Effector memory CD4-positive, alpha-beta T cell (primary cell): ENCODE data around the gene LRRC9.
"Not testable (repeated sequence)": the region's sequence is repeated elsewhere in the genome, so short reads cannot be mapped to it uniquely, and the experiment has no call there.

Experiments
- DNase-seq, 3 donors: peaks; one replicate each; pipeline ENCODE4 v3.0.0-alpha.2; 2020
- H3K27ac ChIP-seq: 2 replicates; pipeline ENCODE4 v1.7.0; 2013; ENCODE audit warnings: mild to moderate bottlenecking, low read length, moderate library complexity; ENCODE audit not compliant: insufficient read depth, poor library complexity, severe bottlenecking
- H3K27me3 ChIP-seq: replicated peaks from 2 replicates; pipeline ENCODE4 v1.7.0; 2013; ENCODE audit warnings: mild to moderate bottlenecking, low read length; ENCODE audit not compliant: insufficient read depth, control insufficient read depth, poor library complexity, severe bottlenecking
- H3K36me3 ChIP-seq: 2 replicates; pipeline ENCODE4 v1.7.0; 2013; ENCODE audit warnings: mild to moderate bottlenecking, low read length, moderate library complexity; ENCODE audit not compliant: control insufficient read depth, insufficient read depth
- H3K4me1 ChIP-seq: 2 replicates; pipeline ENCODE4 v1.7.0; 2013; ENCODE audit warnings: low read length, mild to moderate bottlenecking; ENCODE audit not compliant: control insufficient read depth, insufficient read depth, poor library complexity, severe bottlenecking
- H3K4me3 ChIP-seq: 2 replicates; pipeline ENCODE4 v1.7.0; 2013; ENCODE audit warnings: low read length, low read depth, mild to moderate bottlenecking; ENCODE audit not compliant: insufficient read depth, poor library complexity, severe bottlenecking
- H3K9me3 ChIP-seq: 2 replicates; pipeline ENCODE4 v1.7.0; 2013; ENCODE audit warnings: mild to moderate bottlenecking, low read length, moderate library complexity; ENCODE audit not compliant: control insufficient read depth

LRRC9 gene

DNA sequence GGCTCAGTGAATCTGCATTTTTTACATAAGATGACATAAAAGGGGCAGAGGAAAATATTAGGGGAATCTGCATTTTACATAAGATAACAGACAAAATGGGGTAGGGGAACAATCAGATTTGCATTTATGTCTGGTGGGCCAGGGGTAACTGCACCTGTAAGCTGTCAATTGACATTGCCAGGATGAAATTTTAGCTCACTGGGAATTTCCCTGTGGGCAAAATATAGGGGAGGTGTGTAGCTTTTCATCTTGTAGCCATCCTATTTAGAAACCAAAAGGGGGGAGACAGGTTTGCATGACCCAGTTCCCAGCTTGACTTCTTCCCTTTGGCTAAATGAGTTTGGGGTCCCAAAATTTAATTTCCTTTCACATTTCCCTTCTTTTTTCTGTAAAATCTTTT is 175.3 kb downstream of the LRRC9 start:
- H3K27ac ChIP-seq: no peak overlapping the region
- H3K4me3 ChIP-seq: no peak overlapping the region
- no peak for DNase-seq
- no peaks in the 10 kb centered on the region for H3K27me3 ChIP-seq
- peaks cover 7% of the 10 kb centered on the region for H3K4me1 ChIP-seq
- no peaks in the 10 kb centered on the region for H3K36me3 ChIP-seq
- no peaks in the 10 kb centered on the region for H3K9me3 ChIP-seq

GRCh38 chr14:60095781-60096450 is 176.0 kb downstream of the LRRC9 start:
- Histone ChIP-seq H3K9me3 (no peaks in the 10 kb centered on the region), H3K4me3 (no peak overlapping the region), H3K36me3 (no peaks in the 10 kb centered on the region), H3K27ac (no peak overlapping the region), H3K27me3 (no peaks in the 10 kb centered on the region), H3K4me1 (peaks cover 7% of the 10 kb centered on the region)
- no peak for DNase-seq

DNA sequence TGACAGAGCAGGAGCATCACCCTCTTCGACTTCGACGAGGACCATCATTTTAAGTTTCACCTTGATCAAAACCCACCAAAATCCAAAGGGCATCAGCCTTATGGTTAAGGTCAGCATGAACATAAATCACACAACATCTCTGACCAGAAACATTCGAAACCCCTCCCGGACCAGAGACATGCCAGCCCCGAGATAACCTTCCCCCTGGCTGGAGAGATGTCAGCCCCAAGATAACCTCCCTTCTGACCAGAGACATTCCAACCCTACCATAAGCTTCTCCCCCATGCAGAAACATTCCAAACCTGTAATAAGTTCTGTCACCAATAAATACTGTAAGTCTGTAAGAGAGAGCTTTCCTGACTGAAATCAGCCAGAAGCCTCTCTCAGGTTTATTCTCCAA is 178.0 kb downstream of the LRRC9 start:
- DNase-seq: no peak
- Histone ChIP-seq H3K4me1 (peaks cover 4% of the 10 kb centered on the region), H3K36me3 (no peaks in the 10 kb centered on the region), H3K27me3 (no peaks in the 10 kb centered on the region), H3K4me3 (no peak overlapping the region), H3K27ac (no peak overlapping the region), H3K9me3 (no peaks in the 10 kb centered on the region)

DNA sequence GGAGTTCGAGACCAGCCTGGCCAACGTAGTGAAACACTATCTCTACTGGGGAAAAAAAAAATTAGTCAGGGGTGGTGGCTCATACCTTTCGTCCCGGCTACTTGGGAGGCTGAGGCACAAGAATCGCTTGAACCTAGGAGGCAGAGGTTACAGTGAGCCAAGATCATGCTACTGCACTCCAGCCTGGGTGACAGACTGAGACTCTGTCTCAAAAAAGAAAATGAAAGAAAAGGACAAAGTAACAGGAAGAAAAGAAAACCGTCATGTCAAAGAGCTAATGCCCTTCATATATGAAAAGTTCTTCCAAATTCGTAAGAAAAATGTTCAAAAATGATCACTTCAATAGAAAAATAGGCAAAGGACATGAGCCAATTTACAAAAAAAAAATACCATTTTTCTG is 179.9 kb downstream of the LRRC9 start:
- not testable (repeated sequence) for H3K4me1 ChIP-seq, H3K9me3 ChIP-seq, H3K27ac ChIP-seq, DNase-seq, H3K36me3 ChIP-seq, H3K4me3 ChIP-seq, H3K27me3 ChIP-seq

DNA sequence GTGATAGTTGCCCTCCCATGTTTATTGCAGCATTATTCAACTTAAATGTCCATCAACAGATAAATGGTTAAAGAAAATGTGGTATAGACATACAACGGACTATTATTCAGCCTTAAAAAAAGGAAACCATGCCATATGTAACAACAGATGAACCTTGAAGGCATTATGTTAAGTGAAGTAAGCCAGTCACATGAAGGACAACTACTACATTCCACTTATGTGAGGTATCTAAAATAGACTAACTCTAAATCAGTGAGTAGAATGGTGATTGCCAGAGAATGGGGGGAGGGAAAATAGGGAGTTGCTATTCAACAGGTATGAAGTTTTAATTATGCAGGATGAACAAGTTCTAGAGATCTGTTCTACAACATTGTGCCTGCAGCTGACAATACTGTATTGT is 181.8 kb downstream of the LRRC9 start:
- Histone ChIP-seq H3K27ac (no peak overlapping the region), H3K9me3 (no peaks in the 10 kb centered on the region), H3K4me3 (no peak overlapping the region), H3K27me3 (no peaks in the 10 kb centered on the region), H3K36me3 (no peaks in the 10 kb centered on the region), H3K4me1 (no peaks in the 10 kb centered on the region)
- no peak for DNase-seq

- DNase-seq: no peak
- no peaks in the 10 kb centered on the region for H3K36me3 ChIP-seq
- H3K4me1 ChIP-seq: no peaks in the 10 kb centered on the region
- no peaks in the 10 kb centered on the region for H3K9me3 ChIP-seq
- H3K4me3 ChIP-seq: no peak overlapping the region
- H3K27me3 ChIP-seq: no peaks in the 10 kb centered on the region
- no peak overlapping the region for H3K27ac ChIP-seq
Observed at GRCh38 chr14:60102389-60102788, 182.4 kb downstream of the LRRC9 start.

DNA sequence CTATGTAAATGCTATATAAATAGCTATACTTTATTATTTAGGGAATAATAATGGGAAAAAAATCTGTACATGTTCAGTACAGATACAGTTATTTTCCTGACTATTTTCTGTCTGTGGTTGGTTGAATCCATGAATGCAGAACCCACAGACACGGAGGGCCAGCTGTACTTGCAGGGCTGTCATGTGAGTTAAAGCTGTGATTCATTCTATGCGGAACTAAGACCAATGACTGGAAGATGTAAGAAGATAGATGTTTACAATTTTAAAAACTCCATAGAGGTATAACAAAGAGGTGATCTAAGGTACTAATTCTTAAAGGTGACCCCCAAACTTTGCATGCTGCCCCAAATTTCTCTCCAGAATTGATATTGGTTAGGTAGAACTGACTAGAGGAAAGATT is 186.4 kb downstream of the LRRC9 start:
- H3K4me1 ChIP-seq: no peaks in the 10 kb centered on the region
- DNase-seq: no peak
- no peak overlapping the region for H3K27ac ChIP-seq

GRCh38 chr14:60107477-60107876 is 187.5 kb downstream of the LRRC9 start:
- no peaks in the 10 kb centered on the region for H3K9me3 ChIP-seq
- H3K27ac ChIP-seq: no peak overlapping the region
- H3K27me3 ChIP-seq: no peaks in the 10 kb centered on the region

More for the DNA sequence above, 186.4 kb downstream of the LRRC9 start:
- Histone ChIP-seq H3K27me3 (no peaks in the 10 kb centered on the region), H3K36me3 (peaks cover 5% of the 10 kb centered on the region), H3K9me3 (no peaks in the 10 kb centered on the region), H3K4me3 (no peak overlapping the region)

GRCh38 chr14:60111732-60112131 is 191.8 kb downstream of the LRRC9 start:
- Histone ChIP-seq H3K27me3 (no peaks in the 10 kb centered on the region), H3K36me3 (peaks cover 16% of the 10 kb centered on the region), H3K4me3 (no peak overlapping the region), H3K4me1 (no peaks in the 10 kb centered on the region), H3K9me3 (no peaks in the 10 kb centered on the region), H3K27ac (no peak overlapping the region)
- DNase-seq: no peak

More at GRCh38 chr14:60107477-60107876, 187.5 kb downstream of the LRRC9 start:
- Histone ChIP-seq H3K4me3 (no peak overlapping the region), H3K4me1 (no peaks in the 10 kb centered on the region), H3K36me3 (peaks cover 5% of the 10 kb centered on the region)
- no peak for DNase-seq
